ENCODE data around the gene ACOT8. TPM values are rescaled to one million over a fixed set of nuclear protein-coding genes. Genes with fewer than 3 reads are reported as not detected.

ACOT8 gene
- total and polyA plus RNA-seq, 2 donors (not counting 3 experiments of a cell fraction or from before 2014, with no cell fraction given): 15.5 to 50.9 TPM

DNA sequence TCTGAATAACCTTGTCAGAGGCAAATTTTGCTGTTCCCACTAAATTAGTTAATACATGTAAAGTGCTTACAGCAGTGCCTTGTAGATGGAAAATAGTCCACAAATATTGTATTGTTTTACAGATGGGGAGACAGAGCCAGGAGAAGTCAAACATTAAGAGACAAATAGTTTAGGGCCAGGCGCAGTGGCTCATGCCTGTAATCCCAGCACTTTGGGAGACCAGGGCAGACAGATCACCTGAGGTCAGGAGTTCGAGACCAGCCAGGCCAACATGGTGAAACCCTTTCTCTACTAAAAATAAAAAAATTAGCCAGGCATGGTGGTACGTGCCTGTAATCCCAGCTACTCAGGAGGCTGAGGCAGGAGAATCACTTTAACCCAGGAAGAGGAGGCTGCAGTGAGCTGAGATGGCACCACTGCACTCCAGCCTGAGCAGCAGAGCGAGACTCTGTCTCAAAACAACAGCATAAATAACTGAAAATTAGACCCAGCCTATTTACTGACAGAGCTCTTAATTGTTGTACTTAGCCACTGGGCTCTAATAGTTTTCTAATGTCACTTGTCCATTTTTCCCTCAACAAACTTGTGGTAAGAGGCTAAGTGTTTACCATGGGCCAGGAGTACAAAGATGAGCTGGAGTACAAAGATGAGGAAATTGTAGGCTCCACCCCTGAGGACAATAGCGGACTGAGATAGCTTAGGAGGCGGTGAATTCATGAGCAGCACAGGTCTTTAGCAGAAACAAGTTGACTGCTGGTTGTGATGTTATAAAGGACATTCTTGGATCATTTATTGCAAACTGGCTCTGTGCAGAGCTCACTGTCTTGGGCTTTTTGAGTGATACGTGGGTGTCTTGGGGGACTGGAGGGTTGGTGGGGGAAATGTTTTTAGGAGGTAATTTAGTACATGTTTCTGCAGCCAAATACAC, 6.6 kb upstream of the ACOT8 start:
- H3K9ac ChIP-seq (replicated peaks; ENCODE audit: extremely low read depth, insufficient read depth, low read length): no peak overlapping the region
- FAIRE-seq (no peak), DNase-seq (ENCODE audit: low read depth, low spot score) (no peak)
- no peaks in the 10 kb centered on the region for H4K20me1 ChIP-seq (replicated peaks; ENCODE audit: control insufficient read depth, extremely low read depth, insufficient read depth, low read length)
- intact Hi-C loops (cut with micrococcal nuclease): no loop called here
- H3K4me1 ChIP-seq (ENCODE audit: control insufficient read depth, extremely low read depth, insufficient read depth, low read length): peaks cover 3% of the 10 kb centered on the region
- no peaks in the 10 kb centered on the region for H3K79me2 ChIP-seq (ENCODE audit: control insufficient read depth, insufficient read depth, low read length)
- TF ChIP-seq, protein P1, sequence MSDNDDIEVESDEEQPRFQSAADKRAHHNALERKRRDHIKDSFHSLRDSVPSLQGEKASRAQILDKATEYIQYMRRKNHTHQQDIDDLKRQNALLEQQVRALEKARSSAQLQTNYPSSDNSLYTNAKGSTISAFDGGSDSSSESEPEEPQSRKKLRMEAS (IDR thresholded peaks at IDR 0.05; ENCODE audit: insufficient read depth, insufficient read length): no peak
- TF ChIP-seq MYC (IDR thresholded peaks at IDR 0.05; ENCODE audit: low read depth, low read length): no peak
- TF ChIP-seq, protein P2, sequence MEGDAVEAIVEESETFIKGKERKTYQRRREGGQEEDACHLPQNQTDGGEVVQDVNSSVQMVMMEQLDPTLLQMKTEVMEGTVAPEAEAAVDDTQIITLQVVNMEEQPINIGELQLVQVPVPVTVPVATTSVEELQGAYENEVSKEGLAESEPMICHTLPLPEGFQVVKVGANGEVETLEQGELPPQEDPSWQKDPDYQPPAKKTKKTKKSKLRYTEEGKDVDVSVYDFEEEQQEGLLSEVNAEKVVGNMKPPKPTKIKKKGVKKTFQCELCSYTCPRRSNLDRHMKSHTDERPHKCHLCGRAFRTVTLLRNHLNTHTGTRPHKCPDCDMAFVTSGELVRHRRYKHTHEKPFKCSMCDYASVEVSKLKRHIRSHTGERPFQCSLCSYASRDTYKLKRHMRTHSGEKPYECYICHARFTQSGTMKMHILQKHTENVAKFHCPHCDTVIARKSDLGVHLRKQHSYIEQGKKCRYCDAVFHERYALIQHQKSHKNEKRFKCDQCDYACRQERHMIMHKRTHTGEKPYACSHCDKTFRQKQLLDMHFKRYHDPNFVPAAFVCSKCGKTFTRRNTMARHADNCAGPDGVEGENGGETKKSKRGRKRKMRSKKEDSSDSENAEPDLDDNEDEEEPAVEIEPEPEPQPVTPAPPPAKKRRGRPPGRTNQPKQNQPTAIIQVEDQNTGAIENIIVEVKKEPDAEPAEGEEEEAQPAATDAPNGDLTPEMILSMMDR (IDR thresholded peaks at IDR 0.05; ENCODE audit: extremely low read depth in 1 of 2, insufficient read depth in 1 of 2, low read depth in 1 of 2, low read length in 2 of 2): no peak
- no peak for TF ChIP-seq GATA2 (IDR thresholded peaks at IDR 0.05; ENCODE audit: insufficient read depth, insufficient read length, low read depth, low read length)
- TF ChIP-seq POLR2A (IDR thresholded peaks at IDR 0.05; ENCODE audit: low read depth, low read length): no peak
- no peak for TF ChIP-seq POLR2AphosphoS5 (IDR thresholded peaks at IDR 0.05; ENCODE audit: insufficient read depth, low read depth, low read length)
- TF ChIP-seq JUN (IDR thresholded peaks at IDR 0.05; ENCODE audit: borderline replicate concordance, insufficient read depth, insufficient read length, low read depth): no peak
- TF ChIP-seq FOS (IDR thresholded peaks at IDR 0.05; ENCODE audit: borderline replicate concordance, insufficient read depth, low read length): no peak
- no peak overlapping the region for H3K4me3 ChIP-seq (replicated peaks in 1 of 3; ENCODE audit: insufficient read depth in 1 of 3, low read depth in 1 of 3, low read length in 3 of 3)
- BruUV-seq (replicated peaks): no TSS peak
- H2AFZ ChIP-seq (ENCODE audit: low read depth, low read length): no peak overlapping the region
- H3K9me3 ChIP-seq (replicated peaks; ENCODE audit: control insufficient read depth, insufficient read depth, low read length): no peaks in the 10 kb centered on the region
- H3K9me1 ChIP-seq (replicated peaks; ENCODE audit: control insufficient read depth, extremely low read depth, insufficient read depth, low read length): no peaks in the 10 kb centered on the region
- ChIA-PET POLR2A (no interaction called here), CTCF (interaction anchor here (0.7 to 1.4 kb wide), 3 partner anchors 17 to 57 kb away, joined by 3 read pairs; partner anchors contain the start of gene ZSWIM1)
- H3K27ac ChIP-seq (ENCODE audit: insufficient read depth, low read depth, low read length): no peak overlapping the region
- no peaks in the 10 kb centered on the region for H3K36me3 ChIP-seq (ENCODE audit: control insufficient read depth in 2 of 2, extremely low read depth in 1 of 2, insufficient read depth in 2 of 2, low read length in 2 of 2)
- no peaks in the 10 kb centered on the region for H3K27me3 ChIP-seq (ENCODE audit: control insufficient read depth in 2 of 2, insufficient read depth in 2 of 2, low read length in 2 of 2)
- H3K4me2 ChIP-seq (ENCODE audit: insufficient read depth, low read length): no peak overlapping the region
- dilution Hi-C loops (cut with MboI; ENCODE audit: extremely low pct_ligation_motif_present, low sequenced_read_pairs): no loop called here
